Mesothelial cell of epicardium (in vitro differentiated cells): ENCODE results near the gene FAM222A. TPM values are rescaled to one million over a fixed set of nuclear protein-coding genes. Genes with fewer than 3 reads are reported as not detected.
A peak's percentile ranks its signal among the peaks of the same experiment; 100 is the strongest.
"Not testable (repeated sequence)": the region's sequence is repeated elsewhere in the genome, so short reads cannot be mapped to it uniquely, and the experiment has no call there.

Experiments
- DNase-seq, 2 experiments: peaks; one replicate each; pipeline ENCODE4 v3.0.0; 2021; ENCODE audit warnings: low spot score in 2 of 2; ENCODE audit not compliant: unreplicated experiment in 2 of 2
- H3K27ac Mint-ChIP-seq: 2 replicates; pipeline ENCODE4 v1.8.0; 2021; ENCODE audit warnings: mixed read lengths
- H3K27me3 Mint-ChIP-seq: 2 replicates; pipeline ENCODE4 v1.8.0; 2021; ENCODE audit warnings: low read depth, mixed read lengths
- H3K36me3 Mint-ChIP-seq: 2 replicates; pipeline ENCODE4 v1.8.0; 2021; ENCODE audit warnings: mixed read lengths
- H3K4me1 Mint-ChIP-seq: 2 replicates; pipeline ENCODE4 v1.8.0; 2021; ENCODE audit warnings: mixed read lengths
- H3K4me3 Mint-ChIP-seq: 2 replicates; pipeline ENCODE4 v1.8.0; 2021; ENCODE audit warnings: mild to moderate bottlenecking, moderate library complexity, mixed read lengths
- H3K9me3 Mint-ChIP-seq: 2 replicates; pipeline ENCODE4 v1.8.0; 2021; ENCODE audit warnings: mixed read lengths
- CTCF ChIP-seq: fragments of 200-600 bp; sonication (generic); IDR thresholded peaks from one replicate; pipeline ENCODE4 v1.5.0; 2021; ENCODE audit warnings: antibody characterized with exemption; ENCODE audit not compliant: unreplicated experiment
- total RNA-seq: library from RNA; stranded (reverse); gene quantifications from 3 replicates; pipeline ENCODE4 v1.2.1, GENCODE V29; 2021

FAM222A gene
- total RNA-seq, 1 donor from 2014 or later = 1.1 TPM

GRCh38 chr12:109693653-109694600 is 19.7 kb upstream of the FAM222A start:
- Mint-ChIP-seq H3K36me3 (no peaks in the 10 kb centered on the region), H3K27ac (no peak overlapping the region), H3K4me3 (no peak overlapping the region), H3K4me1 (peaks cover 9% of the 10 kb centered on the region), H3K9me3 (no peaks in the 10 kb centered on the region), H3K27me3 (peaks cover 40% of the 10 kb centered on the region)
- DNase-seq = no peak
- TF ChIP-seq CTCF = no peak

GRCh38 chr12:109694629-109695028 is 19.0 kb upstream of the FAM222A start:
- H3K4me3 Mint-ChIP-seq, H3K9me3 Mint-ChIP-seq, H3K36me3 Mint-ChIP-seq, DNase-seq, H3K4me1 Mint-ChIP-seq, H3K27ac Mint-ChIP-seq: not testable (repeated sequence)
- H3K27me3 Mint-ChIP-seq = peaks cover 40% of the 10 kb centered on the region

- DNase-seq = no peak
- no peak overlapping the region for H3K4me3 Mint-ChIP-seq
Measured at GRCh38 chr12:109695416-109695815, 18.2 kb upstream of the FAM222A start.

GRCh38 chr12:109695961-109696461 is 17.6 kb upstream of the FAM222A start:
- Mint-ChIP-seq H3K4me3 (no peak overlapping the region), H3K27me3 (peaks cover 48% of the 10 kb centered on the region), H3K9me3 (no peaks in the 10 kb centered on the region), H3K27ac (peak overlapping the region; percentile 12), H3K4me1 (peaks cover 9% of the 10 kb centered on the region), H3K36me3 (no peaks in the 10 kb centered on the region)
- no peak for DNase-seq
- no peak for TF ChIP-seq CTCF

More at GRCh38 chr12:109695416-109695815, 18.2 kb upstream of the FAM222A start:
- Mint-ChIP-seq H3K27ac (no peak overlapping the region), H3K4me1 (peaks cover 9% of the 10 kb centered on the region), H3K36me3 (no peaks in the 10 kb centered on the region), H3K9me3 (no peaks in the 10 kb centered on the region), H3K27me3 (peaks cover 44% of the 10 kb centered on the region)
- no peak for TF ChIP-seq CTCF

- Mint-ChIP-seq H3K27me3 (peaks cover 47% of the 10 kb centered on the region), H3K4me3 (no peak overlapping the region), H3K36me3 (no peaks in the 10 kb centered on the region), H3K9me3 (no peaks in the 10 kb centered on the region), H3K4me1 (peaks cover 9% of the 10 kb centered on the region), H3K27ac (no peak overlapping the region)
- DNase-seq = no peak
- TF ChIP-seq CTCF = no peak
Measured at GRCh38 chr12:109696485-109697269, 16.9 kb upstream of the FAM222A start.

- H3K36me3 Mint-ChIP-seq = no peaks in the 10 kb centered on the region
- H3K4me1 Mint-ChIP-seq = peaks cover 9% of the 10 kb centered on the region
- H3K4me3 Mint-ChIP-seq = no peak overlapping the region
- TF ChIP-seq CTCF = no peak
- no peak overlapping the region for H3K27ac Mint-ChIP-seq
- no peaks in the 10 kb centered on the region for H3K9me3 Mint-ChIP-seq
- peaks cover 42% of the 10 kb centered on the region for H3K27me3 Mint-ChIP-seq
- DNase-seq = no peak
Measured at GRCh38 chr12:109697270-109697553, 16.4 kb upstream of the FAM222A start.
